Epithelial cell of esophagus (primary cell): Measurements from ENCODE around the gene CLEC16A.
"Not testable (repeated sequence)": the region's sequence is repeated elsewhere in the genome, so short reads cannot be mapped to it uniquely, and the experiment has no call there.

Source experiments
- DNase-seq: peaks from one replicate; pipeline ENCODE4 v3.0.0; 2010; ENCODE audit warnings: low read depth
- H3K4me3 ChIP-seq: 2 replicates; pipeline ENCODE4 v1.5.1; 2011; ENCODE audit warnings: mild to moderate bottlenecking, low read length, control low read depth
- TF ChIP-seq, protein P1 (sequence below): IDR thresholded peaks from 2 replicates; pipeline ENCODE4 v1.5.1; 2011; ENCODE audit warnings: low read depth, mild to moderate bottlenecking, low read length, control low read depth, inconsistent platforms; ENCODE audit not compliant: insufficient read depth; ENCODE audit errors: missing control alignments

Gene CLEC16A

DNA sequence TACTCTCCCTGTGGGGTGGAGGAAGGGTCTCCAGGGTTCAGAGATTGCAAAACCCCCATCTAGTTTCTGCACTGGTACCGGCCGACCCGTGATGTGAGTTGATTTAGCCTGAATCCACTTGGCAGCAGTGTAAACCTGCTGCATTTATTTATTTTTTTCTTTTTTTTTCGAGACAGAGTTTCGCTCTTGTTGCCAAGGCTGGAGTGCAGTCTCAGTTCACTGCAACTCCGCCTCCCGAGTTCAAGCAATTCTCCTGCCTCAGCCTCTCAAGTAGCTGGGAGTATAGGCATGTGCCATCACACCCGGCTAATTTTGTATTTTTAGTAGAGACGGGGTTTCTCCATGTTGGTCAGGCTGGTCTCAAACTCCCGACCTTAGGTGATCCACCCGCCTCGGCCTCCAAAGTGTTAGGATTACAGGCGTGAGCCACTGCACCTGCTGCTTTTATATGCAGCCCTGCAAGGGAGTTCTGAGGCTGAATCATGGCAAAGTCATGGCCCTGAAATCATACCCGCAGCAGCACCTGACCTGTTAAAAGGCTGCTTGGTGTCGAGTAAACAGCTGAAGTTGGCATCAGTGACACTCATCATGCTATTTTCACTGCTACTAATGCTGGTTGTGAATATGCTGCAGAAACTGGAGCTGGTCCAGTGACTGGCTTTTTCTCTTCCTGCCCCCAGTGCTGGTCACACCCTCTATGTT, 23.5 kb upstream of the CLEC16A start:
- TF ChIP-seq, protein P1, sequence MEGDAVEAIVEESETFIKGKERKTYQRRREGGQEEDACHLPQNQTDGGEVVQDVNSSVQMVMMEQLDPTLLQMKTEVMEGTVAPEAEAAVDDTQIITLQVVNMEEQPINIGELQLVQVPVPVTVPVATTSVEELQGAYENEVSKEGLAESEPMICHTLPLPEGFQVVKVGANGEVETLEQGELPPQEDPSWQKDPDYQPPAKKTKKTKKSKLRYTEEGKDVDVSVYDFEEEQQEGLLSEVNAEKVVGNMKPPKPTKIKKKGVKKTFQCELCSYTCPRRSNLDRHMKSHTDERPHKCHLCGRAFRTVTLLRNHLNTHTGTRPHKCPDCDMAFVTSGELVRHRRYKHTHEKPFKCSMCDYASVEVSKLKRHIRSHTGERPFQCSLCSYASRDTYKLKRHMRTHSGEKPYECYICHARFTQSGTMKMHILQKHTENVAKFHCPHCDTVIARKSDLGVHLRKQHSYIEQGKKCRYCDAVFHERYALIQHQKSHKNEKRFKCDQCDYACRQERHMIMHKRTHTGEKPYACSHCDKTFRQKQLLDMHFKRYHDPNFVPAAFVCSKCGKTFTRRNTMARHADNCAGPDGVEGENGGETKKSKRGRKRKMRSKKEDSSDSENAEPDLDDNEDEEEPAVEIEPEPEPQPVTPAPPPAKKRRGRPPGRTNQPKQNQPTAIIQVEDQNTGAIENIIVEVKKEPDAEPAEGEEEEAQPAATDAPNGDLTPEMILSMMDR: no peak
- peak; percentile 40 for DNase-seq
- no peak overlapping the region for H3K4me3 ChIP-seq

DNA sequence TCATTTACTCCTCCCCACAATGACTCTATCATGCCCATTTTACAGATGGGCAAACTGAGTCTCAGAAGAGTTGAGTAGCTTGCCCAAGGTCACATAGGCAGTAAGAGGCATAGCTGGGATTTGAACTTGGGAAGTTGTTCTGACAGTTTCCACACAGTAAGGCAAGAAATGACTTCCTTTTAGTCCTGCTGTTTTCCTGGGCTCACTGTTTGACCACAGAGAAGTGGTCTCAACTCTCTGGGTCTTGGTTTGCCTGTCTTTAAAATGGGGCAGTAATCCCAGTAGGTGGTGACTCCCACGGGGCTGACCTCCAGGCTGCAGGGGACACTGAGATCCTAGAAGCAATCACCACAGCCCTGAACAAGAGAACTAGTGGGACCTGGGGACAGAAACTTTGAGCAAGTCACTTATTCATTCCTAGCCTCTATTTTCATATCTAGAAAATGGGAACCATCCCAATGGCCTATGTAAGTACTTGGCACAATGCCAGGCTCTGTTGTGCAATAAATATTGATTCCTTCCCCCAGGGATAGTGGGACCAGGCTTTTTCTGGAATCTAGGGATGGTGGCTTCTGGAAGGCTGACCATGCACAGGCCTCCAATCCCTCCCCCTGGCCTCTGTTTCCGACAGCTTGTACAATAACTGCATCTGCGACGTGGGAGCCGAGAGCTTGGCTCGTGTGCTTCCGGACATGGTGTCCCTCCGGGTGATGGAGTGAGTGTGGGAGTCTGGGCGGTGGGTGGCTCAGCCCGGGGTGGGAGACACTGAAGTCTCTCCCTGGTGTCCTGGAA, 22.6 kb upstream of the CLEC16A start:
- H3K4me3 ChIP-seq: no peak overlapping the region
- TF ChIP-seq, protein P1: no peak
- DNase-seq: no peak

DNA sequence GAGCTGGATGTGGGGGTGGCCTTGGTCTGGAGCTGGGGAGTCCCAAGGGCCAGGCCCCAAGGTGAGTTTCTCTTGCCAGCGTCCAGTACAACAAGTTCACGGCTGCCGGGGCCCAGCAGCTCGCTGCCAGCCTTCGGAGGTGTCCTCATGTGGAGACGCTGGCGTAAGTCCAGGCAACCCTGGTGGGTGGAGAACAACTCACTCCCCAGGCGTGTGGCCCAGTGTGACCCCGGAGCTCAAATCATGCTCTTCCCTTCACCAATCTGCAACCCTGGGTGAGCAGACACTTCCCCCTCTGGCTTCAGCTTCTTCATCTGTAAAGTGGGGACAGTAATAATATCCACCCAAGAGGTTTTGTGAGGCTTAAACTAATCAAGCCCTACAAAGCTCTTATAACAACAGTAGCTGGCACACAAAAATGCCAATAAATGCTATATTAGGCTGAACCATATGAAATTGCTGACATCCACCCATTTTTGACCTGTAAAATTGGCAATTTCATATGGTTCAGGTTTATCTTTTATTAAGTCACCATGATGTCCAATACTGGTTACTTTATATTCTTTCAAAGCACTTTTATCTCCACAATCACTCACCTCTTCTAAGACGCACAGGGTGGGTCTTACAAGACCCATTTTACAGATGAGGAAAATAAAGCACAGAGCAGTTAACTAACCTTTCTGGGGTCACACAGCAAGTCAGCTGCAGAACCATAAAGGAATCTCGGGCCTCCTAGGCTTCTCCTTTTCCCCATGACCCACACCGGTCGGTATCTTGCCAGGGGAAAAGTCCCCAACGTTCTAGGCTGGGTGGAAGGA, 21.8 kb upstream of the CLEC16A start:
- TF ChIP-seq, protein P1: no peak
- no peak for DNase-seq
- H3K4me3 ChIP-seq: no peak overlapping the region

DNA sequence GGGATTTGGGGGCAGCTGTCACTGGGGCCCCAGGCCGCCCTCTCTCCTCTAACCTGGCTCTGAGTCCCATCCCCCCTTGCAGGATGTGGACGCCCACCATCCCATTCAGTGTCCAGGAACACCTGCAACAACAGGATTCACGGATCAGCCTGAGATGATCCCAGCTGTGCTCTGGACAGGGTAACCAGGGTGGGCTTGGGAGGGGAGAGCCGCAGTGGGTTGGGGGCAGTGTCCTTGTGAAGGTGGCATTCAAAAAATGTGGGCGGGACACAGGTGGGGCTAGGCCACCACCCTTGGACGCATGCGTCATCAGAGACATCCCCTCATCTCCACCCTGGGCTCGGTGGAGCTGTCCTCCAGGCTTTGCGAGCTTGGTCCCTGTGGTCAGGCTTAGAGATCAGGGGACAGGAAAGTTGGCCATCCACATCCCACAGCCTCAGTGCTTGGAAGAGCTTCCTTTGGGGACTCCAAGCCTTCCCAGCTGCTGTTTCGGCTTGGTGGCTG, 21.2 kb upstream of the CLEC16A start:
- TF ChIP-seq, protein P1: no peak
- H3K4me3 ChIP-seq: no peak overlapping the region
- DNase-seq: no peak

DNA sequence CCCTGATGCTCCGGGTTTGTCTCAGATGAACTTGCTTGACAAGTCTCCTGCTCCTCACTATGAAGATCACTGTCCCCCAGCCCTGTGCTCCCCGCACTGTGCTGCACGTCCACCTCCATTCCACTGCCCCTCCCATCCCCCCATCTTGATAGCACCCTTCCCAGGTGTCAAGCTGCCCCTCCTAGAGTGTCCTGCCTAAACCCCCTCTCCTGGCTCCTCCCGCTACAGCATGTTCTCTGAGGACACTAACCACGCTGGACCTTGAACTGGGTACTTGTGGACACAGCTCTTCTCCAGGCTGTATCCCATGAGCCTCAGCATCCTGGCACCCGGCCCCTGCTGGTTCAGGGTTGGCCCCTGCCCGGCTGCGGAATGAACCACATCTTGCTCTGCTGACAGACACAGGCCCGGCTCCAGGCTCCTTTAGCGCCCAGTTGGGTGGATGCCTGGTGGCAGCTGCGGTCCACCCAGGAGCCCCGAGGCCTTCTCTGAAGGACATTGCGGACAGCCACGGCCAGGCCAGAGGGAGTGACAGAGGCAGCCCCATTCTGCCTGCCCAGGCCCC, 20.6 kb upstream of the CLEC16A start:
- DNase-seq: no peak
- TF ChIP-seq, protein P1: no peak
- no peak overlapping the region for H3K4me3 ChIP-seq

DNA sequence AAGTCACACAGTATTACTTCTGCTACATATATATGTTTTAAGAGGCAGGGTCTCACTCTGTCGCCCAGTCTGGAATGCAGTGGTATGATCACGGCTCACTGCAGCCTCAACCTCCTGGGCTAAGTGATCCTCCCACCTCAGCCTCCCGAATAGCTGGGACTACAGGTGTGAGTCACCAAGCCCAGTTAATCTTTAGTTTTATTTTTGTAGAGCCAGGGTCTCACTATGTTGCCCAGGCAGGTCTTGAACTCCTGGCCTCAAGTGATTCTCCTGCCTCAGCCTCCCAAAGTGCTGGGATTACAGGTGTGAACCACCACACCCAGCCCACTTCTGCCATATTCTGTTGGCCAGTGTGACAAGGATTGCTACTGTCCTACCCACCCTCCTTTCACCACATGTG, 19.1 kb upstream of the CLEC16A start:
- H3K4me3 ChIP-seq, DNase-seq: not testable (repeated sequence)
